K562 (cell line): Measurements from ENCODE around the gene DHTKD1. TPM values are rescaled to one million over a fixed set of nuclear protein-coding genes. Genes with fewer than 3 reads are reported as not detected.
A peak's percentile ranks its signal among the peaks of the same experiment; 100 is the strongest.

Experiments used
- HCFC1 ChIP-seq: IDR thresholded peaks from 2 replicates; pipeline ENCODE4 v1.6.1; 2012; ENCODE audit warnings: low read depth, low read length, improper control_type of control experiment
- HNRNPL ChIP-seq: fragments of 200-400 bp; formaldehyde crosslinking; IDR thresholded peaks from 2 replicates; pipeline ENCODE4 v1.6.1; 2017; ENCODE audit warnings: low read depth, mild to moderate bottlenecking, low read length
- JUN ChIP-seq, 2 experiments: sonication (generic) in 1 of 2; formaldehyde crosslinking in 1 of 2; IDR thresholded peaks; 2 replicates each; pipeline versions ENCODE4 v1.6.1 to v1.8.0; 2012 to 2022; ENCODE audit warnings: borderline replicate concordance in 2 of 2, mild to moderate bottlenecking in 2 of 2, improper control_type of control experiment in 1 of 2, low read depth in 1 of 2, low read length in 1 of 2, missing genetic modification reagents in 1 of 2
- NELFE ChIP-seq: IDR thresholded peaks from 2 replicates; pipeline ENCODE4 v1.6.1; 2011; ENCODE audit warnings: mild to moderate bottlenecking; ENCODE audit not compliant: insufficient read depth, insufficient read length
- NR1H2 ChIP-seq: sonication (generic); formaldehyde crosslinking; IDR thresholded peaks from 2 replicates; pipeline ENCODE4 v1.4.0; 2020; ENCODE audit warnings: mild to moderate bottlenecking, missing genetic modification reagents
- RBM14 ChIP-seq: fragments of 200-400 bp; formaldehyde crosslinking; IDR thresholded peaks from 2 replicates; pipeline ENCODE4 v1.6.1; 2018; ENCODE audit warnings: low read depth, mild to moderate bottlenecking, low read length, moderate library complexity, borderline replicate concordance; ENCODE audit not compliant: insufficient read depth
- SREBF2 ChIP-seq: sonication (generic); formaldehyde crosslinking; IDR thresholded peaks from 2 replicates; pipeline ENCODE4 v1.4.0; 2020; ENCODE audit warnings: mild to moderate bottlenecking, missing genetic modification reagents
- ZBTB1 ChIP-seq: sonication (generic); formaldehyde crosslinking; IDR thresholded peaks from 2 replicates; pipeline ENCODE4 v1.8.1; 2023; ENCODE audit warnings: missing genetic modification reagents, low read depth, mild to moderate bottlenecking, borderline replicate concordance
- ZNF23 ChIP-seq: fragments of 250-450 bp; sonication (Bioruptor Pico); IDR thresholded peaks from 2 replicates; pipeline ENCODE4 v1.4.0; 2020; ENCODE audit warnings: mild to moderate bottlenecking
- ZNF263 ChIP-seq: sonication (generic); formaldehyde crosslinking; IDR thresholded peaks from 2 replicates; pipeline ENCODE4 v1.8.0; 2022; ENCODE audit warnings: mild to moderate bottlenecking, missing genetic modification reagents, borderline replicate concordance
- ZNF347 ChIP-seq: fragments of 450-650 bp; formaldehyde crosslinking; IDR thresholded peaks from 2 replicates; pipeline ENCODE4 v1.4.0; 2020; ENCODE audit warnings: low read depth, mild to moderate bottlenecking, moderate library complexity
- polyA plus RNA-seq, 8 experiments: library from polyadenylated mRNA; depleted of rRNA in 4 of 8; stranded (reverse) in 5 of 8; unstranded in 3 of 8; fragments of >200 nt; fragmentation: Nextera tagmentation in 2 of 8; fragmentation: Illumina TruSeq in 1 of 8; extraction: Ambion mirVana in 2 of 8; extraction: Trizol in 1 of 8; gene quantifications; 2 replicates each; pipeline versions ENCODE4 v1.2.1 to v1.2.3, GENCODE V29; 2011 to 2014; ENCODE audit warnings: inconsistent platforms in 1 of 8, missing spikeins in 1 of 8
- total RNA-seq, 7 experiments: library from RNA; depleted of rRNA in 6 of 7; stranded (reverse); fragments of >200 nt in 6 of 7; fragmentation: Illumina TruSeq in 2 of 7; extraction: Trizol in 2 of 7; gene quantifications; 2 replicates each; pipeline versions ENCODE4 v1.2.1 to v1.2.3, GENCODE V29; 2011 to 2021; ENCODE audit warnings: low replicate concordance in 1 of 7
- TF ChIP-seq, protein P1 (sequence below): fragments of 250-450 bp; sonication (Bioruptor Pico); IDR thresholded peaks from 2 replicates; pipeline ENCODE4 v1.8.0; 2021; ENCODE audit warnings: mild to moderate bottlenecking, moderate library complexity
- TF ChIP-seq, protein P2 (sequence below): fragments of 450-650 bp; IDR thresholded peaks from 2 replicates; pipeline ENCODE4 v1.6.1; 2017; ENCODE audit warnings: antibody characterized with exemption
- TF ChIP-seq, protein P3 (sequence below), 2 experiments: fragments of 450-650 bp; IDR thresholded peaks; 2 replicates each; pipeline ENCODE4 v1.6.1; 2018; ENCODE audit warnings: mild to moderate bottlenecking in 2 of 2, low read depth in 1 of 2; ENCODE audit not compliant: partially characterized antibody in 2 of 2
- TF ChIP-seq, protein P4 (sequence below): fragments of 450-650 bp; formaldehyde crosslinking; IDR thresholded peaks from 2 replicates; pipeline ENCODE4 v1.4.0; 2022; ENCODE audit warnings: mild to moderate bottlenecking, moderate library complexity
- TF ChIP-seq, protein P5 (sequence below), 2 experiments: fragments of 250-450 bp in 1 of 2; fragments of 450-650 bp in 1 of 2; sonication (Bioruptor Pico) in 1 of 2; IDR thresholded peaks; 2 replicates each; pipeline versions ENCODE4 v1.6.1 to v1.8.0; 2016 to 2021; ENCODE audit warnings: mild to moderate bottlenecking in 2 of 2, moderate library complexity in 2 of 2, missing compliant biosample characterization in 1 of 2, missing genetic modification characterization in 1 of 2

The DHTKD1 gene
- total and polyA plus RNA-seq, 9 of the 15 experiments (the other 6 are each of a cell fraction or from before 2014, with no cell fraction given), result 3.1 to 19.7 (median 6.8) TPM

DNA sequence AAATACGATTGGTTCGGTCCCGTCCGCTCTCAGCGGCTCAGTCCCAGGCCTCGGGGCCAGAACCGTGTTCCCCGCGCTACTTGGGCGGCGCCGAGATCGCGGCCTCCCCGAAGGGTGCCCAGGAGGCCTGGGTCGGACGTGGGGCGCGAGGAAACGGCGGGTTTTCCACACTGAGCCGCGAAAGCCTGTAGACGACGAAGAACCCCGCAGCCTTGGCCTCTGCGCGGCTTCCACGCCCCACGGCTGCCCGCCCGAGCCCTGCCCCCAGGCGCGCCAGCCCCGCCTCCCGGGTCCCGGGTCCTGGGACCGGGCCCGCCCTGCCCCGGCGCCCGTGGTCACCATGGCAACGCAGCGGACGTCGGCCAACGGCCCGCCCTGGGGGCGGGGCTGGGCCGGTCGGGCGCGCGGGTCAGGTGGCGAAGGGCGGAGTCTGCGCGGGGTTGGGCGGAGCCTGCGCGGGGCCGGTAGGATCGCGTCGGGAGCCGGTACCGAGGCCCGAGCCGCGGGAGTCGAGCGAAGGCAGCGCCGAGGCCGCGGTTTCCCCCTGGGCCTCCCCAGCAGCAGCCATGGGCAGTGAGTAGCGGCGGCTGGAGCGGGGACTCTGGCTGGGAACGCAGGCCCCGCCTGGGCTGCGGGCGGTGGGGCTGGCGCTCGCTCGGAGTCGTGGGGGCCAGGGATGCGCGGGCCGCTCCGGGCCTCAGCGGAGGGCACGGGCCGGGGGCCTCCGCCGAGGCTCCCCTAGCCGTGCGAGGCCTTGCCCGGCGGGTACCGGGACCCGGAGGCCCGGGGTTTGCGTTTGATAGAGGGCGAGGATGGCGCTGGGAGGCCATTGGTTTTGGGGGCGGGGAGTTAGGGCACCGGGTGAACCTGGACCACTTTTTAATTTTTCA lies 60.7 kb downstream of the DHTKD1 start, which contains the start of gene SEC61A2 (continued):
- no peak for TF ChIP-seq SREBF2 (CRISPR knock-in tag)
- no peak for TF ChIP-seq JUN (IDR thresholded peaks at IDR 0.05; ENCODE audit: borderline replicate concordance, low read depth, low read length)
- TF ChIP-seq JUN (CRISPR knock-in tag; IDR thresholded peaks at IDR 0.05; ENCODE audit: borderline replicate concordance), result no peak
- no peak for TF ChIP-seq ZNF23 (CRISPR knock-in tag)
- TF ChIP-seq, protein P1, sequence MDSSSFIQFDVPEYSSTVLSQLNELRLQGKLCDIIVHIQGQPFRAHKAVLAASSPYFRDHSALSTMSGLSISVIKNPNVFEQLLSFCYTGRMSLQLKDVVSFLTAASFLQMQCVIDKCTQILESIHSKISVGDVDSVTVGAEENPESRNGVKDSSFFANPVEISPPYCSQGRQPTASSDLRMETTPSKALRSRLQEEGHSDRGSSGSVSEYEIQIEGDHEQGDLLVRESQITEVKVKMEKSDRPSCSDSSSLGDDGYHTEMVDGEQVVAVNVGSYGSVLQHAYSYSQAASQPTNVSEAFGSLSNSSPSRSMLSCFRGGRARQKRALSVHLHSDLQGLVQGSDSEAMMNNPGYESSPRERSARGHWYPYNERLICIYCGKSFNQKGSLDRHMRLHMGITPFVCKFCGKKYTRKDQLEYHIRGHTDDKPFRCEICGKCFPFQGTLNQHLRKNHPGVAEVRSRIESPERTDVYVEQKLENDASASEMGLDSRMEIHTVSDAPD (CRISPR knock-in tag), result no peak
- TF ChIP-seq ZNF347, result no peak
- TF ChIP-seq NR1H2, result no peak
- TF ChIP-seq, protein P2, sequence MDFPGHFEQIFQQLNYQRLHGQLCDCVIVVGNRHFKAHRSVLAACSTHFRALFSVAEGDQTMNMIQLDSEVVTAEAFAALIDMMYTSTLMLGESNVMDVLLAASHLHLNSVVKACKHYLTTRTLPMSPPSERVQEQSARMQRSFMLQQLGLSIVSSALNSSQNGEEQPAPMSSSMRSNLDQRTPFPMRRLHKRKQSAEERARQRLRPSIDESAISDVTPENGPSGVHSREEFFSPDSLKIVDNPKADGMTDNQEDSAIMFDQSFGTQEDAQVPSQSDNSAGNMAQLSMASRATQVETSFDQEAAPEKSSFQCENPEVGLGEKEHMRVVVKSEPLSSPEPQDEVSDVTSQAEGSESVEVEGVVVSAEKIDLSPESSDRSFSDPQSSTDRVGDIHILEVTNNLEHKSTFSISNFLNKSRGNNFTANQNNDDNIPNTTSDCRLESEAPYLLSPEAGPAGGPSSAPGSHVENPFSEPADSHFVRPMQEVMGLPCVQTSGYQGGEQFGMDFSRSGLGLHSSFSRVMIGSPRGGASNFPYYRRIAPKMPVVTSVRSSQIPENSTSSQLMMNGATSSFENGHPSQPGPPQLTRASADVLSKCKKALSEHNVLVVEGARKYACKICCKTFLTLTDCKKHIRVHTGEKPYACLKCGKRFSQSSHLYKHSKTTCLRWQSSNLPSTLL, result no peak
- TF ChIP-seq NELFE, result no peak
- TF ChIP-seq RBM14, result no peak
- no peak for TF ChIP-seq ZNF263 (CRISPR knock-in tag)
- TF ChIP-seq, protein P3, sequence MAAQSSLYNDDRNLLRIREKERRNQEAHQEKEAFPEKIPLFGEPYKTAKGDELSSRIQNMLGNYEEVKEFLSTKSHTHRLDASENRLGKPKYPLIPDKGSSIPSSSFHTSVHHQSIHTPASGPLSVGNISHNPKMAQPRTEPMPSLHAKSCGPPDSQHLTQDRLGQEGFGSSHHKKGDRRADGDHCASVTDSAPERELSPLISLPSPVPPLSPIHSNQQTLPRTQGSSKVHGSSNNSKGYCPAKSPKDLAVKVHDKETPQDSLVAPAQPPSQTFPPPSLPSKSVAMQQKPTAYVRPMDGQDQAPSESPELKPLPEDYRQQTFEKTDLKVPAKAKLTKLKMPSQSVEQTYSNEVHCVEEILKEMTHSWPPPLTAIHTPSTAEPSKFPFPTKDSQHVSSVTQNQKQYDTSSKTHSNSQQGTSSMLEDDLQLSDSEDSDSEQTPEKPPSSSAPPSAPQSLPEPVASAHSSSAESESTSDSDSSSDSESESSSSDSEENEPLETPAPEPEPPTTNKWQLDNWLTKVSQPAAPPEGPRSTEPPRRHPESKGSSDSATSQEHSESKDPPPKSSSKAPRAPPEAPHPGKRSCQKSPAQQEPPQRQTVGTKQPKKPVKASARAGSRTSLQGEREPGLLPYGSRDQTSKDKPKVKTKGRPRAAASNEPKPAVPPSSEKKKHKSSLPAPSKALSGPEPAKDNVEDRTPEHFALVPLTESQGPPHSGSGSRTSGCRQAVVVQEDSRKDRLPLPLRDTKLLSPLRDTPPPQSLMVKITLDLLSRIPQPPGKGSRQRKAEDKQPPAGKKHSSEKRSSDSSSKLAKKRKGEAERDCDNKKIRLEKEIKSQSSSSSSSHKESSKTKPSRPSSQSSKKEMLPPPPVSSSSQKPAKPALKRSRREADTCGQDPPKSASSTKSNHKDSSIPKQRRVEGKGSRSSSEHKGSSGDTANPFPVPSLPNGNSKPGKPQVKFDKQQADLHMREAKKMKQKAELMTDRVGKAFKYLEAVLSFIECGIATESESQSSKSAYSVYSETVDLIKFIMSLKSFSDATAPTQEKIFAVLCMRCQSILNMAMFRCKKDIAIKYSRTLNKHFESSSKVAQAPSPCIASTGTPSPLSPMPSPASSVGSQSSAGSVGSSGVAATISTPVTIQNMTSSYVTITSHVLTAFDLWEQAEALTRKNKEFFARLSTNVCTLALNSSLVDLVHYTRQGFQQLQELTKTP (IDR thresholded peaks at IDR 0.05; ENCODE audit: low read depth in 1 of 2, partially characterized antibody in 2 of 2), result no peak
- no peak for TF ChIP-seq HCFC1
- TF ChIP-seq, protein P4, sequence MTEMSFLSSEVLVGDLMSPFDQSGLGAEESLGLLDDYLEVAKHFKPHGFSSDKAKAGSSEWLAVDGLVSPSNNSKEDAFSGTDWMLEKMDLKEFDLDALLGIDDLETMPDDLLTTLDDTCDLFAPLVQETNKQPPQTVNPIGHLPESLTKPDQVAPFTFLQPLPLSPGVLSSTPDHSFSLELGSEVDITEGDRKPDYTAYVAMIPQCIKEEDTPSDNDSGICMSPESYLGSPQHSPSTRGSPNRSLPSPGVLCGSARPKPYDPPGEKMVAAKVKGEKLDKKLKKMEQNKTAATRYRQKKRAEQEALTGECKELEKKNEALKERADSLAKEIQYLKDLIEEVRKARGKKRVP (CRISPR knock-in tag), result 0 out of 2 replicates have a peak, but pooled peaks have one; percentile 37
- TF ChIP-seq ZBTB1 (CRISPR knock-in tag), result no peak; the same call in 1 of the 2 replicates
- TF ChIP-seq, protein P5, sequence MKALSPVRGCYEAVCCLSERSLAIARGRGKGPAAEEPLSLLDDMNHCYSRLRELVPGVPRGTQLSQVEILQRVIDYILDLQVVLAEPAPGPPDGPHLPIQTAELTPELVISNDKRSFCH (CRISPR knock-in tag; IDR thresholded peaks at IDR 0.05), result no peak
- TF ChIP-seq, protein P5 (tag; IDR thresholded peaks at IDR 0.05), result no peak
- TF ChIP-seq HNRNPL, result no peak
